Pancreas (tissue), 10 donors: ENCODE results near the gene ICAM2. TPM values are rescaled to one million over a fixed set of nuclear protein-coding genes. Genes with fewer than 3 reads are reported as not detected.

Experiments used
- ATAC-seq, 4 donors: fragments of 200-7000 bp; cut with Tn5 transposase; one replicate each; pipeline versions ENCODE4 v1.8.0 to v1.9.1; 2020; ENCODE audit warnings: mild to moderate bottlenecking in 4 of 4, moderate library complexity in 4 of 4
- DNase-seq, 6 donors: peaks; one replicate each; pipeline ENCODE4 v3.0.0-alpha.2; 2020
- FAIRE-seq: peaks from 2 replicates; lab custom pipeline; 2012; peaks lifted over from hg19 to GRCh38; lab: Jason Lieb, UNC
- H3K27ac ChIP-seq, 4 donors: fragments of 200-600 bp; sonication (generic); 1 replicate in 3 of 4; 2 replicates in 1 of 4; pipeline versions ENCODE4 v1.5.0 to v1.8.0; 2020
- H3K27me3 ChIP-seq, 4 donors: fragments of 200-600 bp; one replicate each; pipeline ENCODE4 v1.8.0; 2021
- H3K36me3 ChIP-seq, 3 donors: fragments of 200-600 bp; sonication (generic) in 1 of 3; one replicate each; pipeline versions ENCODE4 v1.5.0 to v1.8.0; 2020 to 2021
- H3K4me1 ChIP-seq, 3 donors: fragments of 200-600 bp; one replicate each; pipeline ENCODE4 v1.8.0; 2021
- H3K4me3 ChIP-seq, 4 donors: fragments of 200-600 bp; sonication (generic) in 2 of 4; one replicate each; pipeline versions ENCODE4 v1.5.0 to v1.8.0; 2020 to 2021
- H3K9me3 ChIP-seq, 4 donors: fragments of 200-600 bp; one replicate each; pipeline ENCODE4 v1.8.0; 2021
- CTCF ChIP-seq, 4 donors: fragments of 200-600 bp; sonication (generic) in 3 of 4; IDR thresholded peaks; one replicate each; pipeline versions ENCODE4 v1.5.0 to v1.8.0; 2021; ENCODE audit warnings: antibody characterized with exemption in 4 of 4
- WGBS, 2 donors: extraction: QIAGEN DNeasy Blood & Tissue Kit; methylation state at CpG; one replicate each; pipeline ENCODE4 v1.1.7; 2013; 5-methylcytosine and 5-hydroxymethylcytosine counted together
- intact Hi-C, 3 donors: fragments of 100-400 bp; cut with DNase I; formaldehyde crosslinking; loops; one replicate each; pipeline versions ENCODE4 v1.11.1 to v1.14.2; 2022
- polyA plus RNA-seq, 2 donors: library from polyadenylated mRNA; stranded (reverse); fragments of 200-250 nt; gene quantifications; one replicate each; pipeline ENCODE4 v1.2.3, GENCODE V29; 2013
- total RNA-seq, 6 donors: library from RNA; stranded (reverse); fragmentation: NEBNext Ultra II Directional in 4 of 6; extraction: Animal tissue kit (Norgen Biotek cat#: 25700) in 4 of 6; gene quantifications; one replicate each; pipeline versions ENCODE4 v1.2.1 to v1.2.4, GENCODE V29; 2021 to 2023
- donor health status: healthy with polysubstance abuse.
- donor health status: DM: no; HTN: no; CAD: no; lungs with moderate emphysema.
- donor health status: DM: no; HTN: no; CAD: no.
- donor health status: control.
- donor health status: control.
- donor health status: Bipolar disorder and iron deficiency.
- donor health status: DM: yes; HTN: yes; CAD: no.
- donor health status: DM: no; HTN: no; CAD: no.
- donor health status: DM: no; HTN: no; CAD: no.
- donor health status: DM: yes; HTN: yes; CAD: no.

The ICAM2 gene
- total and polyA plus RNA-seq, 8 donors: 4.9 to 19.1 (median 7.4) TPM

- Histone ChIP-seq H3K9me3 (no peaks in the 10 kb centered on the region), H3K27me3 (no peaks in the 10 kb centered on the region), H3K4me3 (no peak overlapping the region), H3K36me3 (peaks cover 8 to 53% (median 34%) of the 10 kb centered on the region in 3 donors), H3K4me1 (peaks cover 0 to 20% (median 7%) of the 10 kb centered on the region in 3 donors), H3K27ac (no peak overlapping the region)
- WGBS, 2 donors: 63 to 66% methylated on average over 12 of the region's 12 CpGs
- ATAC-seq: peak; percentile 38 to 53 (median 42)
- DNase-seq: peak in 1 of 6 donors; percentile 65
- intact Hi-C loops: no loop called here
- FAIRE-seq: no peak
- no peak for TF ChIP-seq CTCF (IDR thresholded peaks at IDR 0.05)
These were observed 22.5 kb upstream of the ICAM2 start for GRCh38 chr17:64042700-64043485.

- no peaks in the 10 kb centered on the region for H3K27me3 ChIP-seq
- H3K4me1 ChIP-seq: peaks cover 0 to 20% (median 7%) of the 10 kb centered on the region in 3 donors
- no peaks in the 10 kb centered on the region for H3K9me3 ChIP-seq
- FAIRE-seq: no peak
- H3K4me3 ChIP-seq: no peak overlapping the region
- H3K36me3 ChIP-seq: peaks cover 8 to 44% (median 34%) of the 10 kb centered on the region in 3 donors
- DNase-seq: peak in 1 of 6 donors; percentile 43
- no peak for TF ChIP-seq CTCF (IDR thresholded peaks at IDR 0.05)
- peak in 3 of 4 donors; percentile 53 to 58 (median 57) for ATAC-seq
- WGBS, 2 donors: 41 to 45% methylated on average over 11 of the region's 11 CpGs
- intact Hi-C loops: no loop called here
- H3K27ac ChIP-seq: no peak overlapping the region
These were observed 21.5 kb upstream of the ICAM2 start for GRCh38 chr17:64041912-64042311.

- FAIRE-seq (no peak), DNase-seq (peak in 1 of 6 donors; percentile 24), ATAC-seq (peak in 2 of 4 donors; percentile 9 to 34)
- peak overlapping the region in 1 of 4 donors; percentile 12 for H3K27ac ChIP-seq
- peaks cover 0 to 20% (median 7%) of the 10 kb centered on the region in 3 donors for H3K4me1 ChIP-seq
- no peaks in the 10 kb centered on the region for H3K27me3 ChIP-seq
- H3K9me3 ChIP-seq: no peaks in the 10 kb centered on the region
- peaks cover 4 to 27% (median 20%) of the 10 kb centered on the region in 3 donors for H3K36me3 ChIP-seq
- 34 to 36% methylated on average over 6 of the region's 6 CpGs for WGBS, 2 donors
- intact Hi-C loops: no loop called here
- no peak for TF ChIP-seq CTCF (IDR thresholded peaks at IDR 0.05)
- no peak overlapping the region for H3K4me3 ChIP-seq
These were observed 19.8 kb upstream of the ICAM2 start for GRCh38 chr17:64040206-64040605.

GRCh38 chr17:64039106-64039400 is 18.6 kb upstream of the ICAM2 start:
- peaks cover 0 to 16% (median 9%) of the 10 kb centered on the region in 3 donors for H3K36me3 ChIP-seq
- ATAC-seq: no peak
- no peak for TF ChIP-seq CTCF (IDR thresholded peaks at IDR 0.05)
- WGBS, 2 donors: 96 to 99% methylated on average over 3 of the region's 3 CpGs
- H3K4me1 ChIP-seq: peaks cover 0 to 20% (median 7%) of the 10 kb centered on the region in 3 donors
- no peaks in the 10 kb centered on the region for H3K9me3 ChIP-seq
- DNase-seq: no peak
- H3K27me3 ChIP-seq: no peaks in the 10 kb centered on the region
- no peak for FAIRE-seq
- H3K27ac ChIP-seq: no peak overlapping the region
- H3K4me3 ChIP-seq: no peak overlapping the region
- intact Hi-C loops: loop anchor here in 1 of 3 donors (10.0 kb wide), 1 partner anchor 96 kb away; the partner anchor contains the start of gene ERN1
